Nephron progenitor cell (in vitro differentiated cells): ENCODE results near the gene APBB3.

Experiments used
- DNase-seq: peaks from one replicate; pipeline ENCODE4 v3.0.0; 2021
- H3K27ac Mint-ChIP-seq: 2 replicates; pipeline ENCODE4 v1.8.0; 2021; ENCODE audit warnings: mild to moderate bottlenecking, moderate library complexity, mixed read lengths
- H3K27me3 Mint-ChIP-seq: 2 replicates; pipeline ENCODE4 v1.8.0; 2021; ENCODE audit warnings: mild to moderate bottlenecking, low read depth, mixed read lengths; ENCODE audit not compliant: poor library complexity
- H3K36me3 Mint-ChIP-seq: 2 replicates; pipeline ENCODE4 v1.8.0; 2021; ENCODE audit warnings: low read depth, mixed read lengths
- H3K4me1 Mint-ChIP-seq: 2 replicates; pipeline ENCODE4 v1.8.0; 2021; ENCODE audit warnings: mixed read lengths
- H3K4me3 Mint-ChIP-seq: 2 replicates; pipeline ENCODE4 v1.8.0; 2021; ENCODE audit warnings: mild to moderate bottlenecking, moderate library complexity, mixed read lengths
- H3K9me3 Mint-ChIP-seq: 2 replicates; pipeline ENCODE4 v1.8.0; 2021; ENCODE audit warnings: mild to moderate bottlenecking, moderate library complexity, mixed read lengths
- CTCF ChIP-seq: fragments of 200-600 bp; sonication (generic); IDR thresholded peaks from 2 replicates; pipeline ENCODE4 v1.5.0; 2021; ENCODE audit warnings: antibody characterized with exemption

The APBB3 gene

GRCh38 chr5:140556438-140556837, 8.0 kb downstream of the APBB3 start:
- Mint-ChIP-seq H3K9me3 (no peaks in the 10 kb centered on the region), H3K27ac (peak overlapping the region; percentile 3), H3K27me3 (no peaks in the 10 kb centered on the region), H3K4me1 (peaks cover 35% of the 10 kb centered on the region), H3K4me3 (peak overlapping the region; percentile 93), H3K36me3 (peaks cover 24% of the 10 kb centered on the region)
- DNase-seq: no peak
- TF ChIP-seq CTCF: no peak

- peaks cover 35% of the 10 kb centered on the region for H3K4me1 Mint-ChIP-seq
- no peaks in the 10 kb centered on the region for H3K27me3 Mint-ChIP-seq
- no peak for DNase-seq
- no peak for TF ChIP-seq CTCF
- peak overlapping the region; percentile 93 for H3K4me3 Mint-ChIP-seq
- H3K27ac Mint-ChIP-seq: no peak overlapping the region
- H3K9me3 Mint-ChIP-seq: no peaks in the 10 kb centered on the region
- H3K36me3 Mint-ChIP-seq: peaks cover 28% of the 10 kb centered on the region
Observed at GRCh38 chr5:140555747-140556312, 8.6 kb downstream of the APBB3 start.

GRCh38 chr5:140554454-140554853, 9.9 kb downstream of the APBB3 start:
- Mint-ChIP-seq H3K36me3 (peaks cover 41% of the 10 kb centered on the region), H3K27ac (no peak overlapping the region), H3K4me1 (peaks cover 35% of the 10 kb centered on the region), H3K27me3 (no peaks in the 10 kb centered on the region), H3K9me3 (no peaks in the 10 kb centered on the region), H3K4me3 (no peak overlapping the region)
- DNase-seq: no peak
- no peak for TF ChIP-seq CTCF

GRCh38 chr5:140553657-140554056, 10.7 kb downstream of the APBB3 start:
- H3K36me3 Mint-ChIP-seq: peaks cover 48% of the 10 kb centered on the region
- peak overlapping the region; percentile 34 for H3K27ac Mint-ChIP-seq
- DNase-seq: no peak
- H3K4me3 Mint-ChIP-seq: no peak overlapping the region
- no peaks in the 10 kb centered on the region for H3K27me3 Mint-ChIP-seq
- H3K4me1 Mint-ChIP-seq: peaks cover 41% of the 10 kb centered on the region
- no peak for TF ChIP-seq CTCF
- no peaks in the 10 kb centered on the region for H3K9me3 Mint-ChIP-seq

GRCh38 chr5:140551872-140552271, 12.5 kb downstream of the APBB3 start:
- TF ChIP-seq CTCF: no peak
- no peak overlapping the region for H3K27ac Mint-ChIP-seq
- peaks cover 48% of the 10 kb centered on the region for H3K36me3 Mint-ChIP-seq
- DNase-seq: no peak
- no peak overlapping the region for H3K4me3 Mint-ChIP-seq
- H3K4me1 Mint-ChIP-seq: peaks cover 47% of the 10 kb centered on the region
- H3K27me3 Mint-ChIP-seq: no peaks in the 10 kb centered on the region
- H3K9me3 Mint-ChIP-seq: no peaks in the 10 kb centered on the region
